Measurements from ENCODE around the gene PLA2G2E. TPM values are rescaled to one million over a fixed set of nuclear protein-coding genes. Genes with fewer than 3 reads are reported as not detected.

The PLA2G2E gene
- total and polyA plus RNA-seq, 8 donors, result not detected

DNA sequence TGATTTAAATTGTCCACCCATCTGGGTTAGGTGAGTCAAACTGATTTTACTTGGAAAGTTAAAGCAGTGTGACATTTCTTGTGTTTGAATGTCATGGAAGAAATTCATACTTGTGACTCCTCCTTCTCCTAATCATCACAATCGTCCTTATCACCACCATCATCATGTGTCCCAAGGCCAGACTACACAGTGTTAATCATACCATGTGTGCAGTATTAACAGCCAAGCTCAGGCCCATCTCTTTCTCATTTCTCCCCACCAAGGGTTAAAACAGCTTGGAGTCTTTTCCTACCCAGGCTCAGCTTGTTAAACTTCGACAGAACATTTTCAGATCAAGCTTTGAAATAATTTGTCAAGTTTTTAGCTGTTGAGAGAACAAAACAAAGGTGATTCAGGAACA lies 22.5 kb upstream of the PLA2G2E start:
- WGBS, 5 donors, result 10 to 17% (median 16%) methylated on average over 2 of the region's 2 CpGs
- no peaks in the 10 kb centered on the region for H3K36me3 ChIP-seq
- peaks cover 0 to 20% (median 0%) of the 10 kb centered on the region in 3 donors for H3K27me3 ChIP-seq
- no peaks in the 10 kb centered on the region for H3K9me3 ChIP-seq
- no peak overlapping the region for H3K27ac ChIP-seq
- DNase-seq, result no peak
- no peak overlapping the region for H3K4me3 ChIP-seq
- no peaks in the 10 kb centered on the region for H3K4me1 ChIP-seq
- intact Hi-C loops (cut with DNase I; ENCODE audit: low total_unique reads), result no loop called here
- TF ChIP-seq POLR2A (IDR thresholded peaks at IDR 0.05) (no peak), POLR2AphosphoS5 (IDR thresholded peaks at IDR 0.05) (no peak), EP300 (IDR thresholded peaks at IDR 0.05) (no peak)
- TF ChIP-seq, protein P1, sequence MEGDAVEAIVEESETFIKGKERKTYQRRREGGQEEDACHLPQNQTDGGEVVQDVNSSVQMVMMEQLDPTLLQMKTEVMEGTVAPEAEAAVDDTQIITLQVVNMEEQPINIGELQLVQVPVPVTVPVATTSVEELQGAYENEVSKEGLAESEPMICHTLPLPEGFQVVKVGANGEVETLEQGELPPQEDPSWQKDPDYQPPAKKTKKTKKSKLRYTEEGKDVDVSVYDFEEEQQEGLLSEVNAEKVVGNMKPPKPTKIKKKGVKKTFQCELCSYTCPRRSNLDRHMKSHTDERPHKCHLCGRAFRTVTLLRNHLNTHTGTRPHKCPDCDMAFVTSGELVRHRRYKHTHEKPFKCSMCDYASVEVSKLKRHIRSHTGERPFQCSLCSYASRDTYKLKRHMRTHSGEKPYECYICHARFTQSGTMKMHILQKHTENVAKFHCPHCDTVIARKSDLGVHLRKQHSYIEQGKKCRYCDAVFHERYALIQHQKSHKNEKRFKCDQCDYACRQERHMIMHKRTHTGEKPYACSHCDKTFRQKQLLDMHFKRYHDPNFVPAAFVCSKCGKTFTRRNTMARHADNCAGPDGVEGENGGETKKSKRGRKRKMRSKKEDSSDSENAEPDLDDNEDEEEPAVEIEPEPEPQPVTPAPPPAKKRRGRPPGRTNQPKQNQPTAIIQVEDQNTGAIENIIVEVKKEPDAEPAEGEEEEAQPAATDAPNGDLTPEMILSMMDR (IDR thresholded peaks at IDR 0.05), result no peak

DNA sequence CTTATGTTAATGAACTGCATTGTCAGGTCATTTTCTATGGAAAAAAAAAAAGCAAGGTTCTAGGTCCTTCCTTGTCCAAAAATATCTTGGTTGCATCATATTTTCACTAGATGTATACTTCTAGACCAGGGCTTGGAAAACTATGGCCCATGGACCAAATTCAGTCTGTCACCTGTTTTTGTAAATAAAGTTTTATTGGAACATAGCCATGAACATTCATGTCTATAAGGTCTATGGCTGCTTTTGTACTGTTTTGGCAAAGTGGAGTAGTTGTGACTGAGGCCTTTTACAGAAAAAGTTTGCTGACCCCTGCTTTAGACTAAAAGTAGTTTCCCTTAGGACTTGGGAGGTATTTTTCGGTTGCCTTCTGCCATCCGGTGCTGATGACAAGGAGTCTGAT lies 19.2 kb upstream of the PLA2G2E start:
- H3K27me3 ChIP-seq, result peaks cover 0 to 7% (median 0%) of the 10 kb centered on the region in 3 donors
- DNase-seq, result no peak
- no peak for TF ChIP-seq POLR2AphosphoS5 (IDR thresholded peaks at IDR 0.05)
- TF ChIP-seq, protein P1 (IDR thresholded peaks at IDR 0.05), result no peak
- no peak for TF ChIP-seq EP300 (IDR thresholded peaks at IDR 0.05)
- no peak for TF ChIP-seq POLR2A (IDR thresholded peaks at IDR 0.05)
- H3K36me3 ChIP-seq, result no peaks in the 10 kb centered on the region
- H3K9me3 ChIP-seq, result no peaks in the 10 kb centered on the region
- intact Hi-C loops (cut with DNase I; ENCODE audit: low total_unique reads), result no loop called here
- H3K4me3 ChIP-seq, result no peak overlapping the region
- no peak overlapping the region for H3K27ac ChIP-seq
- H3K4me1 ChIP-seq, result no peaks in the 10 kb centered on the region
- 90 to 100% (median 93%) methylated on average over 2 of the region's 2 CpGs for WGBS, 5 donors

DNA sequence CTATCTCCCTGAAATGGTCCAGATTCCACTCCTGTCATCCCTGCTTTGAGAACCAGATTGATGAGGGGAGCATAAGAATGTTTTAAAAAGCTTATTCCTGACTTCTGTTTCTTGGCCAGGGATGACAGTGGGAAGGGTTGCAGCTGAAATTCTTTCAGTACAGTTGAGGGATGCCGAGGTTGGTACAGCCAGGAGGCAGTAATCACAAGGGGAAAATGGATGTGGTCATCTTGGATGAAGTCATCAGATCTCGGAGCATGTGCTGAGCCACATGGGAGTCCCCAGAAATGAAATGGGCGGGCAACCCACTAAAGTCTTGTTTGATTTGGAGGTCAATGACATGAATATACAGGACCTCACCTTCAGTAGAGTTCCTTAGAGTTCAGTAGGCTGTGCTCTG lies 18.7 kb upstream of the PLA2G2E start:
- Histone ChIP-seq H3K9me3 (no peaks in the 10 kb centered on the region), H3K27ac (no peak overlapping the region), H3K27me3 (peaks cover 0 to 3% (median 0%) of the 10 kb centered on the region in 3 donors), H3K4me1 (no peaks in the 10 kb centered on the region), H3K4me3 (no peak overlapping the region), H3K36me3 (no peaks in the 10 kb centered on the region)
- no peak for TF ChIP-seq EP300 (IDR thresholded peaks at IDR 0.05)
- no peak for TF ChIP-seq POLR2A (IDR thresholded peaks at IDR 0.05)
- TF ChIP-seq POLR2AphosphoS5 (IDR thresholded peaks at IDR 0.05), result no peak
- TF ChIP-seq, protein P1 (IDR thresholded peaks at IDR 0.05), result no peak
- DNase-seq, result no peak
- WGBS, 5 donors, result 68 to 77% (median 75%) methylated on average over 3 of the region's 3 CpGs
- intact Hi-C loops (cut with DNase I; ENCODE audit: low total_unique reads), result no loop called here

DNA sequence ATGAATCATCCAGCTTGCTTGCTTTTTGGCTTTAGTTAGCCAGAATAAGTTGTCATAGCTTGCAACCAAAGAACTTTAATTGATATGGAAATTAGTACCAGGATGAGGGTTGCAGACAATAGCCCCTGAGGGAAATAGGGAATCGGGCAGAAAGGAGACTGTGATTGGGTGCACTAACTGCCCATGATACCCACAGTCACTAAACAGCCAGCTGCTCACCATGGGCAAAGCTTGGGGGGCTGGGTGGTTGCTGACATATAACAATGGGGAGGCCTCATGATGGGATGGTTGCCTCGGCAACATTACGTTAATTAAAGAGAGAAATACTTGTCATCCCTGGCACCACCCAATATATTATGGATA lies 17.8 kb upstream of the PLA2G2E start:
- Histone ChIP-seq H3K27ac (no peak overlapping the region), H3K27me3 (no peaks in the 10 kb centered on the region), H3K36me3 (no peaks in the 10 kb centered on the region), H3K9me3 (no peaks in the 10 kb centered on the region), H3K4me3 (no peak overlapping the region), H3K4me1 (no peaks in the 10 kb centered on the region)
- no peak for DNase-seq
- TF ChIP-seq EP300 (IDR thresholded peaks at IDR 0.05), result no peak
- no peak for TF ChIP-seq POLR2AphosphoS5 (IDR thresholded peaks at IDR 0.05)
- TF ChIP-seq, protein P1 (IDR thresholded peaks at IDR 0.05), result no peak
- TF ChIP-seq POLR2A (IDR thresholded peaks at IDR 0.05), result no peak
- 92 to 97% (median 95%) methylated on average over 3 of the region's 3 CpGs for WGBS, 5 donors
- intact Hi-C loops (cut with DNase I; ENCODE audit: low total_unique reads), result no loop called here

All from stomach (tissue), 9 donors.